DND-41 (cell line): ENCODE results near the gene ZNF254.

Experiments used
- EZH2 ChIP-seq: IDR thresholded peaks from 3 replicates; pipeline ENCODE4 v1.6.1; 2012; ENCODE audit warnings: borderline replicate concordance, low read depth, mild to moderate bottlenecking, moderate library complexity, low read length, inconsistent platforms; ENCODE audit not compliant: severe bottlenecking
- TF ChIP-seq, protein P1 (sequence below): IDR thresholded peaks from 2 replicates; pipeline ENCODE4 v1.5.1; 2012; ENCODE audit warnings: borderline replicate concordance, low read length, moderate library complexity, mild to moderate bottlenecking; ENCODE audit not compliant: poor library complexity, severe bottlenecking; ENCODE audit errors: extremely low read depth

DNA sequence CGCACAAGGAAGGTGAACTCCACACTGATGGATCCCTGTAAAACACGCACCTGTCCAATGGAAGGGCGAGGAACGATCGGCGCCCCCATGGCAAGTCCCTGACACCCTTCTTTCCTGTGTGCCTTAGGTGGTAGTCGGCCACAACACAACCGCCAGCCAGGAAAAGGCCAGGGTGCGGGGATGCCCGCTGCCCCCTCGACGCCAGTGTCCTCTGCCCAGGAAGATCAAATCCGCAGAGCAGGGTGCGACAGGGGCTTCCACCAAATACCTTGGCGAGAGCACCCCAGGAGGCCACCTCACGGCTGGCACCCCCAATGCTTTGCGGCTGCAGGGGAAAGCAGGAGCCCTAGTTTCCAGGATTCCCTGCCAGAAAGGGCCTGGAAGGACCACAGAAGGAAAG lies 91.2 kb downstream of the ZNF254 start:
- no peak for TF ChIP-seq EZH2
- TF ChIP-seq, protein P1, sequence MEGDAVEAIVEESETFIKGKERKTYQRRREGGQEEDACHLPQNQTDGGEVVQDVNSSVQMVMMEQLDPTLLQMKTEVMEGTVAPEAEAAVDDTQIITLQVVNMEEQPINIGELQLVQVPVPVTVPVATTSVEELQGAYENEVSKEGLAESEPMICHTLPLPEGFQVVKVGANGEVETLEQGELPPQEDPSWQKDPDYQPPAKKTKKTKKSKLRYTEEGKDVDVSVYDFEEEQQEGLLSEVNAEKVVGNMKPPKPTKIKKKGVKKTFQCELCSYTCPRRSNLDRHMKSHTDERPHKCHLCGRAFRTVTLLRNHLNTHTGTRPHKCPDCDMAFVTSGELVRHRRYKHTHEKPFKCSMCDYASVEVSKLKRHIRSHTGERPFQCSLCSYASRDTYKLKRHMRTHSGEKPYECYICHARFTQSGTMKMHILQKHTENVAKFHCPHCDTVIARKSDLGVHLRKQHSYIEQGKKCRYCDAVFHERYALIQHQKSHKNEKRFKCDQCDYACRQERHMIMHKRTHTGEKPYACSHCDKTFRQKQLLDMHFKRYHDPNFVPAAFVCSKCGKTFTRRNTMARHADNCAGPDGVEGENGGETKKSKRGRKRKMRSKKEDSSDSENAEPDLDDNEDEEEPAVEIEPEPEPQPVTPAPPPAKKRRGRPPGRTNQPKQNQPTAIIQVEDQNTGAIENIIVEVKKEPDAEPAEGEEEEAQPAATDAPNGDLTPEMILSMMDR = no peak
